A673 (cell line): ENCODE data around the gene PSMB2. TPM values are rescaled to one million over a fixed set of nuclear protein-coding genes. Genes with fewer than 3 reads are reported as not detected.

Experiments
- BruUV-seq: library from RNA; stranded (reverse); fragments of 400-500 nt; replicated peaks from 2 replicates; lab custom pipeline; 2021; lab: Mats Ljungman, UMichigan
- CTCF ChIA-PET: fragments of 300-600 bp; sonication (Branson Sonifier 250); formaldehyde crosslinking; loops from one replicate; lab custom pipeline; 2022; ENCODE audit warnings: antibody characterized with exemption; lab: Charles Lee
- POLR2A ChIA-PET: fragments of 300-600 bp; sonication (Branson Sonifier 250); formaldehyde crosslinking; loops from one replicate; lab custom pipeline; 2022; ENCODE audit warnings: antibody characterized with exemption; ENCODE audit not compliant: low non-redundant PET; lab: Charles Lee
- DNase-seq: peaks from one replicate; pipeline ENCODE4 v3.0.0-alpha.2; 2015; ENCODE audit warnings: low spot score
- H3K27ac ChIP-seq: fragments of 200-600 bp; sonication (generic); 2 replicates; pipeline ENCODE4 v1.5.1; 2016; ENCODE audit warnings: mixed run types, low read depth, mild to moderate bottlenecking, mixed read lengths, antibody characterized with exemption, low read length; ENCODE audit not compliant: poor library complexity, severe bottlenecking
- H3K27me3 ChIP-seq: fragments of 200-600 bp; sonication (generic); replicated peaks from 2 replicates; pipeline ENCODE4 v1.6.1; 2017; ENCODE audit warnings: mixed run types, low read depth, mild to moderate bottlenecking, mixed read lengths, antibody characterized with exemption, low read length; ENCODE audit not compliant: insufficient read depth, poor library complexity
- H3K36me3 ChIP-seq: fragments of 200-600 bp; sonication (generic); 2 replicates; pipeline ENCODE4 v1.6.1; 2016; ENCODE audit warnings: mixed run types, mild to moderate bottlenecking, mixed read lengths, antibody characterized with exemption, low read length; ENCODE audit not compliant: insufficient read depth, poor library complexity, severe bottlenecking
- H3K4me1 ChIP-seq: fragments of 200-600 bp; sonication (generic); 2 replicates; pipeline ENCODE4 v1.6.1; 2017; ENCODE audit warnings: mixed run types, mild to moderate bottlenecking, mixed read lengths, antibody characterized with exemption, low read length; ENCODE audit not compliant: insufficient read depth, poor library complexity, severe bottlenecking
- H3K4me3 ChIP-seq: fragments of 200-600 bp; sonication (generic); 2 replicates; pipeline ENCODE4 v1.5.1; 2016; ENCODE audit warnings: low read depth, mixed run types, mild to moderate bottlenecking, mixed read lengths, low read length; ENCODE audit not compliant: poor library complexity, severe bottlenecking
- H3K9me3 ChIP-seq: fragments of 200-600 bp; sonication (generic); 2 replicates; pipeline ENCODE4 v1.6.1; 2016; ENCODE audit warnings: mixed run types, low read depth, mild to moderate bottlenecking, mixed read lengths, antibody characterized with exemption, low read length; ENCODE audit not compliant: poor library complexity, severe bottlenecking
- EZH2 ChIP-seq: fragments of 200-600 bp; sonication (generic); IDR thresholded peaks from 2 replicates; pipeline ENCODE4 v1.6.1; 2017; ENCODE audit warnings: borderline replicate concordance, low read depth, mild to moderate bottlenecking, mixed read lengths, antibody characterized with exemption, low read length; ENCODE audit not compliant: poor library complexity, severe bottlenecking
- intact Hi-C: fragments of 100-400 bp; cut with micrococcal nuclease; formaldehyde crosslinking; loops from one replicate; pipeline ENCODE4 v1.10.0; 2022; ENCODE audit not compliant: unreplicated experiment
- total RNA-seq: library from RNA; stranded (reverse); gene quantifications from 2 replicates; pipeline ENCODE4 v1.2.3, GENCODE V29; 2021
- TF ChIP-seq, protein P1 (sequence below): fragments of 300-800, 200-600 bp; sonication (generic); conservative IDR thresholded peaks from 2 replicates; pipeline ENCODE4 v1.5.1; 2017; ENCODE audit warnings: low read depth, mild to moderate bottlenecking, antibody characterized with exemption, low read length, moderate library complexity, mixed read lengths

Gene PSMB2
- total RNA-seq, 1 experiment from 2014 or later: 169 TPM

DNA sequence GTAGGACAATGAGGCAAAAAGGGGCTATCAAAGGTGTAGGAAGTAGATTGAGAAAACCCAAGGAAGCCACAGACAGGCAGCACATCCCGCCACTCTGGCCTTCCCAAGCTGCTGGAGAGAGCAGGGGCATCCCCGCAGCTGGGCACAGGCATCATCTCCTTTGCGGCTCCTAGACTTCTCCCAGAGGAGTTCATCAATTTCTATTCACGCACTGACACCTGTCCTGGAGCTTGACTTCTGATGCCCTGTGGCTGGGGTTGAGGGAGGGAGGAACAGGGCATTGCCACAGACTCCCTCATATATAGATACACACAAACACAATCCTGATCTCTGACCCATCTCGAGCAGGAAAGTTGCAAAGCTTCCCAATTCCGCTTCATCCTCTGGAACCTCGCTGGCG is 70.1 kb downstream of the PSMB2 start:
- BruUV-seq: no TSS peak
- Histone ChIP-seq H3K36me3 (no peaks in the 10 kb centered on the region), H3K27me3 (no peaks in the 10 kb centered on the region)

DNA sequence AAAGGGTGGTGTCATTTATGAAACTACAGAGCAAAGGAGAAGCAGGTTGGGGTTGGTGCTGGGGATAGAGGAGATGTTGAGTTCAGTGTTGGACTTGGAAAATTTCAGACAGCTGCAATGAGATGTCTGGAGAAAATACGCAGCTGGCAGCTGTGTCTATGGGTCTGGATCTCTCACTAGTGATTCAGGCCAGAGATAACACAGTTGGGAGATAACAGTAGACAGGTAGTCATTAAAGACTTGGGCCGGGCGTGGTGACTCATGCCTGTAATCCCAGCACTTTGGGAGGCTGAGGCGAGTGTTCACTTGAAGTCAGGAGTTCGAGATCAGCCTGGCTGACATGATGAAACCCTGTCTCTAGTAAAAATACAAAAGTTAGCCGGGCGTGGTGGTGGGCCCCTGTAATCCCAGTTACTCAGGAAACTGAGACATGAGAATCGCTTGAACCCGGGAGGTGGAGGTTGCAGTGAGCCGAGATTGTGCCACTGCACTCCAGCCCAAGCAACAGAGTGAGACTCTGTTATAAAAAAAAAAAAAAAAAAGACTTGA is 70.7 kb downstream of the PSMB2 start:
- H3K27me3 ChIP-seq: no peaks in the 10 kb centered on the region
- H3K36me3 ChIP-seq: no peaks in the 10 kb centered on the region
- no peak for DNase-seq
- no peak overlapping the region for H3K27ac ChIP-seq
- no peaks in the 10 kb centered on the region for H3K4me1 ChIP-seq
- H3K9me3 ChIP-seq: no peaks in the 10 kb centered on the region
- BruUV-seq: no TSS peak
- ChIA-PET POLR2A (interaction anchor here (0.6 kb wide), 2 partner anchors 381 to 402 kb away, joined by 4 to 5 read pairs; no protein-coding TSS in a partner anchor), CTCF (interaction anchor here (0.6 kb wide), 1 partner anchor 139 kb away, joined by 4 read pairs; no protein-coding TSS in a partner anchor)
- intact Hi-C loops: no loop called here
- TF ChIP-seq, protein P1, sequence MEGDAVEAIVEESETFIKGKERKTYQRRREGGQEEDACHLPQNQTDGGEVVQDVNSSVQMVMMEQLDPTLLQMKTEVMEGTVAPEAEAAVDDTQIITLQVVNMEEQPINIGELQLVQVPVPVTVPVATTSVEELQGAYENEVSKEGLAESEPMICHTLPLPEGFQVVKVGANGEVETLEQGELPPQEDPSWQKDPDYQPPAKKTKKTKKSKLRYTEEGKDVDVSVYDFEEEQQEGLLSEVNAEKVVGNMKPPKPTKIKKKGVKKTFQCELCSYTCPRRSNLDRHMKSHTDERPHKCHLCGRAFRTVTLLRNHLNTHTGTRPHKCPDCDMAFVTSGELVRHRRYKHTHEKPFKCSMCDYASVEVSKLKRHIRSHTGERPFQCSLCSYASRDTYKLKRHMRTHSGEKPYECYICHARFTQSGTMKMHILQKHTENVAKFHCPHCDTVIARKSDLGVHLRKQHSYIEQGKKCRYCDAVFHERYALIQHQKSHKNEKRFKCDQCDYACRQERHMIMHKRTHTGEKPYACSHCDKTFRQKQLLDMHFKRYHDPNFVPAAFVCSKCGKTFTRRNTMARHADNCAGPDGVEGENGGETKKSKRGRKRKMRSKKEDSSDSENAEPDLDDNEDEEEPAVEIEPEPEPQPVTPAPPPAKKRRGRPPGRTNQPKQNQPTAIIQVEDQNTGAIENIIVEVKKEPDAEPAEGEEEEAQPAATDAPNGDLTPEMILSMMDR: no peak
- no peak for TF ChIP-seq EZH2
- H3K4me3 ChIP-seq: no peak overlapping the region

More for the DNA sequence above, 70.1 kb downstream of the PSMB2 start:
- ChIA-PET CTCF (interaction anchor here (0.6 to 0.8 kb wide), 3 partner anchors 139 to 414 kb away, joined by 3 to 4 read pairs (median 3); no protein-coding TSS in a partner anchor), POLR2A (interaction anchor here (0.6 kb wide), 2 partner anchors 381 to 402 kb away, joined by 4 to 5 read pairs; no protein-coding TSS in a partner anchor)
- intact Hi-C loops: no loop called here
- TF ChIP-seq, protein P1: no peak
- no peak for TF ChIP-seq EZH2
- DNase-seq: no peak
- no peaks in the 10 kb centered on the region for H3K4me1 ChIP-seq
- H3K27ac ChIP-seq: no peak overlapping the region
- no peaks in the 10 kb centered on the region for H3K9me3 ChIP-seq
- H3K4me3 ChIP-seq: no peak overlapping the region

DNA sequence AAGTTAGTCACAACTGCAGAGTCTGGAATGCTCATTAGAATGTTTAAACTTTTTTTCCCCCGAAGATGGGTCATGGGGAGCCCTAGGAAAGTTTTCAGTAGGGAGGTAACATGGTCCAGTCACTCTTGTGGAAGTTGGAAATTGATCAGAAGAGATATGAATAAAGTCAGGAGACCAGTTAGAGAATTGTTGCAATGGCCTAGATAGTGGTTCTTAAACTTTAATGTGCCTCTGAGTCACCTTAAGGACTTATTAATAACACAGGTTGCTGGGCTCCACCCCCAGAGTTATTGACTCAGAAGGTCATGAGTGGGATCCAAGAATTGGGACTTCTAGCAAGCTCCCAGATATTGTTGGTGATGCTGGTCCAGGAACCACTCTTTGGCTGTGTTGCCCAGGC is 71.4 kb downstream of the PSMB2 start:
- DNase-seq: no peak
- intact Hi-C loops: loop anchor here (1.0 to 2.0 kb wide), 3 partner anchors 149 to 204 kb away; partner anchors contain the start of gene C1orf216
- Histone ChIP-seq H3K4me1 (no peaks in the 10 kb centered on the region), H3K27me3 (no peaks in the 10 kb centered on the region), H3K4me3 (no peak overlapping the region), H3K36me3 (peaks cover 3% of the 10 kb centered on the region), H3K27ac (no peak overlapping the region), H3K9me3 (no peaks in the 10 kb centered on the region)
- TF ChIP-seq EZH2: no peak
- TF ChIP-seq, protein P1: no peak
- ChIA-PET CTCF (no interaction called here), POLR2A (no interaction called here)
- no TSS peak for BruUV-seq
